ENCODE data around the gene ZNF782.

DNA sequence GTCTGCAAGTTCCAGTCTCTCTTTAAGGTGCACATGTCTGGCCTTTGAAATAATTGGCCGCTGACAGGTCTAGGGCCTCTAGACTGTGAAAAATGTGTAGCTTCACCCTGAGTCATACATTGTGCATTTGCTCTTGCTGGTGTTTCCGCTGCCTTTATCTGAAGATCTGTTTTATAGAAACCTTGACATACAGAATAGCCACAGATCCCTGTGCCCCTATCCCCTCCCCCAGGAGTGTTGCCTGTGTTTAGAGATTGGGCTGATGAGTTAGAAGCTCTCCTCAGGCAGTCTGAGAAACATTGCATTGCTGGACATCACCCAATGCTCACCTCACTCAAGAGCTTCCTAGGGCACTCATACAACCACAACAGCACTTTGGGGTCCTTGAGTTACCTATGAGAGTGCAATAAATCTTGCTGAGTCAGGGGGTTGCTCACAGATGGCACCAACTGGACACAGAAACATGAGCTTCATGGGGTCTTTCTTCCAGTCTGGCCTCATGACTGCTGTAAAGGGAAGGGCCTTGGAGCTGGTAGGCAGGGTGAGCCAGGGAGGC lies 3.8 kb upstream of the ZNF782 start:
- TF ChIP-seq CTCF (IDR thresholded peaks at IDR 0.05) (no peak), ZFX (IDR thresholded peaks at IDR 0.05; ENCODE audit: borderline replicate concordance) (no peak)

All from 22Rv1 (cell line).